HEK293 (cell line): ENCODE results near the gene MAN1B1.

ENCODE experiments used
- BCL11A ChIP-seq: fragments of 450-650 bp; formaldehyde crosslinking; IDR thresholded peaks from 2 replicates; pipeline ENCODE4 v1.5.1; 2016; ENCODE audit warnings: low read depth, missing biosample characterization, missing genetic modification characterization
- GLIS2 ChIP-seq: fragments of 450-650 bp; formaldehyde crosslinking; IDR thresholded peaks from 2 replicates; pipeline ENCODE4 v1.5.1; 2016; ENCODE audit warnings: missing biosample characterization, missing genetic modification characterization
- IKZF3 ChIP-seq: fragments of 450-650 bp; IDR thresholded peaks from 2 replicates; pipeline ENCODE4 v1.5.0; 2018; ENCODE audit warnings: missing biosample characterization, mild to moderate bottlenecking, missing genetic modification characterization, moderate library complexity
- KLF10 ChIP-seq: fragments of 450-650 bp; IDR thresholded peaks from 2 replicates; pipeline ENCODE4 v1.5.1; 2018; ENCODE audit warnings: missing biosample characterization, mild to moderate bottlenecking, missing genetic modification characterization
- SETDB1 ChIP-seq: IDR thresholded peaks from one replicate; pipeline ENCODE4 v1.6.1; 2017; ENCODE audit warnings: mild to moderate bottlenecking, low read length, moderate library complexity, mixed read lengths; ENCODE audit not compliant: insufficient read length
- YY2 ChIP-seq: fragments of 450-650 bp; formaldehyde crosslinking; IDR thresholded peaks from 2 replicates; pipeline ENCODE4 v1.5.1; 2016; ENCODE audit warnings: missing biosample characterization, missing genetic modification characterization
- ZBTB20 ChIP-seq: fragments of 450-650 bp; formaldehyde crosslinking; IDR thresholded peaks from 2 replicates; pipeline ENCODE4 v1.5.1; 2016; ENCODE audit warnings: missing biosample characterization, missing genetic modification characterization
- ZFP3 ChIP-seq: fragments of 450-650 bp; formaldehyde crosslinking; IDR thresholded peaks from 2 replicates; pipeline ENCODE4 v1.5.1; 2016; ENCODE audit warnings: low read depth, missing biosample characterization, missing genetic modification characterization
- ZNF10 ChIP-seq: fragments of 450-650 bp; formaldehyde crosslinking; IDR thresholded peaks from 2 replicates; pipeline ENCODE4 v1.5.1; 2017; ENCODE audit warnings: missing biosample characterization, missing genetic modification characterization
- ZNF133 ChIP-seq: fragments of 450-650 bp; formaldehyde crosslinking; IDR thresholded peaks from 2 replicates; pipeline ENCODE4 v1.5.1; 2016; ENCODE audit warnings: missing biosample characterization, missing genetic modification characterization
- ZNF23 ChIP-seq: fragments of 450-650 bp; formaldehyde crosslinking; IDR thresholded peaks from 2 replicates; pipeline ENCODE4 v1.5.1; 2016; ENCODE audit warnings: missing biosample characterization, missing genetic modification characterization, borderline replicate concordance
- ZNF302 ChIP-seq: fragments of 450-650 bp; formaldehyde crosslinking; IDR thresholded peaks from 2 replicates; pipeline ENCODE4 v1.5.1; 2016; ENCODE audit warnings: missing biosample characterization, missing genetic modification characterization, low read depth
- ZNF311 ChIP-seq: fragments of 450-650 bp; formaldehyde crosslinking; IDR thresholded peaks from 2 replicates; pipeline ENCODE4 v1.5.1; 2017; ENCODE audit warnings: missing biosample characterization, missing genetic modification characterization, borderline replicate concordance
- ZNF560 ChIP-seq: fragments of 450-650 bp; formaldehyde crosslinking; IDR thresholded peaks from 2 replicates; pipeline ENCODE4 v1.5.1; 2017; ENCODE audit warnings: missing biosample characterization, missing genetic modification characterization, borderline replicate concordance
- ZNF623 ChIP-seq: fragments of 450-650 bp; formaldehyde crosslinking; IDR thresholded peaks from 2 replicates; pipeline ENCODE4 v1.5.1; 2016; ENCODE audit warnings: missing biosample characterization, missing genetic modification characterization
- ZNF658 ChIP-seq: fragments of 450-650 bp; formaldehyde crosslinking; IDR thresholded peaks from 2 replicates; pipeline ENCODE4; 2016; ENCODE audit warnings: missing biosample characterization, missing genetic modification characterization
- ZNF76 ChIP-seq: fragments of 450-650 bp; formaldehyde crosslinking; IDR thresholded peaks from 2 replicates; pipeline ENCODE4; 2016; ENCODE audit warnings: low read depth, missing biosample characterization, missing genetic modification characterization, borderline replicate concordance
- ZNF785 ChIP-seq: fragments of 450-650 bp; formaldehyde crosslinking; IDR thresholded peaks from 2 replicates; pipeline ENCODE4 v1.5.1; 2016; ENCODE audit warnings: missing biosample characterization, missing genetic modification characterization
- ZNF792 ChIP-seq: fragments of 450-650 bp; formaldehyde crosslinking; IDR thresholded peaks from 2 replicates; pipeline ENCODE4 v1.5.1; 2016; ENCODE audit warnings: missing biosample characterization, missing genetic modification characterization
- ZNF837 ChIP-seq: fragments of 450-650 bp; formaldehyde crosslinking; IDR thresholded peaks from 2 replicates; pipeline ENCODE4 v1.5.1; 2016; ENCODE audit warnings: missing biosample characterization, missing genetic modification characterization
- TF ChIP-seq, protein P1 (sequence below): fragments of 450-650 bp; formaldehyde crosslinking; IDR thresholded peaks from 2 replicates; pipeline ENCODE4 v1.5.1; 2016; ENCODE audit warnings: missing biosample characterization, missing genetic modification characterization
- TF ChIP-seq, protein P2 (sequence below): fragments of 450-650 bp; formaldehyde crosslinking; IDR thresholded peaks from 2 replicates; pipeline ENCODE4 v1.5.1; 2016; ENCODE audit warnings: missing biosample characterization, missing genetic modification characterization
- TF ChIP-seq, protein P3 (sequence below): fragments of 450-650 bp; formaldehyde crosslinking; IDR thresholded peaks from 2 replicates; pipeline ENCODE4 v1.5.1; 2017; ENCODE audit warnings: missing biosample characterization, missing genetic modification characterization
- TF ChIP-seq, protein P4 (sequence below): fragments of 450-650 bp; formaldehyde crosslinking; IDR thresholded peaks from 2 replicates; pipeline ENCODE4 v1.5.1; 2017; ENCODE audit warnings: missing biosample characterization, mild to moderate bottlenecking, missing genetic modification characterization, moderate library complexity
- TF ChIP-seq, protein P5 (sequence below): fragments of 450-650 bp; formaldehyde crosslinking; IDR thresholded peaks from 2 replicates; pipeline ENCODE4 v1.5.1; 2017; ENCODE audit warnings: missing biosample characterization, missing genetic modification characterization
- TF ChIP-seq, protein P6 (sequence below): fragments of 450-650 bp; formaldehyde crosslinking; IDR thresholded peaks from 2 replicates; pipeline ENCODE4 v1.5.1; 2016; ENCODE audit warnings: missing biosample characterization, missing genetic modification characterization

The MAN1B1 gene

DNA sequence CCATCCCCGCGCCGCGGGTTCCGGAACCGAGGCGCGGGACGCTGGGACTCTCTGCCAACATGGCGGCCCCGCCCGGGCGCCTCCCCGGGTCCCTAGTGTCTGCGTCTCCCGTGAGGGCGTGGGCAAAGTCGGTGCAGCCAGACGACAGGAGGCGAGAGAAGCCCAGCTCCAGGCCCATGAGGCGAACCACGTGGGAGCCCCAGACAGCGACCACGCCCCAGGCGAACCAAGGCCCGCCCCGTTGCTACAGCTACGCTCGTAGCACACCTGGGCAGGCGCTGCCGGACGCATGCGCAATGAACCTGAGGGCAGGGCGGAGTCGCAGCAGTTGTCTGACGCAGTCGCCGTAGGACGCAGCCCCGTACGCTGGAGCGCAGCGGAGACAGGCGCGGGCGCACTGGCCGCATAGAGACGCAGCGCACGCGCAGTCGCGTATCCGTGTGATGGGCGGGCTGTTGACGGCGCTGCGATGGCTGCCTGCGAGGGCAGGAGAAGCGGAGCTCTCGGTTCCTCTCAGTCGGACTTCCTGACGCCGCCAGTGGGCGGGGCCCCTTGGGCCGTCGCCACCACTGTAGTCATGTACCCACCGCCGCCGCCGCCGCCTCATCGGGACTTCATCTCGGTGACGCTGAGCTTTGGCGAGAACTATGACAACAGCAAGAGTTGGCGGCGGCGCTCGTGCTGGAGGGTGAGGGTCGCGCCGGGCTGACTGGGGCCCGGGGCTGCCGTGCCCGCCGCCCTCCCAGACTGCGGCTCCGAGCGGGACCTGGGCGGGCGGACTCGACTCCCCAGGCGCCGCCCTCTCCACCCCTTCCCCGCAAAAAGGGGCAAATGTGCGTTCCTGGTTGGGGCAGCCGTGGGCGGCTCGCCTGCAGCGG is at the start of gene MAN1B1 (continued):
- no peak for TF ChIP-seq ZNF658 (tag by site-specific recombination)
- peak; percentile 74 for TF ChIP-seq ZBTB20 (tag by site-specific recombination)
- TF ChIP-seq, protein P1, sequence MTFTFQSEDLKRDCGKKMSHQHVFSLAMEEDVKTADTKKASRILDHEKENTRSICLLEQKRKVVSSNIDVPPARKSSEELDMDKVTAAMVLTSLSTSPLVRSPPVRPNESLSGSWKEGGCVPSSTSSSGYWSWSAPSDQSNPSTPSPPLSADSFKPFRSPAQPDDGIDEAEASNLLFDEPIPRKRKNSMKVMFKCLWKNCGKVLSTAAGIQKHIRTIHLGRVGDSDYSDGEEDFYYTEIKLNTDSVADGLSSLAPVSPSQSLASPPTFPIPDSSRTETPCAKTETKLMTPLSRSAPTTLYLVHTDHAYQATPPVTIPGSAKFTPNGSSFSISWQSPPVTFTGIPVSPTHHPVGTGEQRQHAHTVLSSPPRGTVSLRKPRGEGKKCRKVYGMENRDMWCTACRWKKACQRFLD (tag by site-specific recombination), result no peak
- TF ChIP-seq ZNF837 (tag by site-specific recombination), result no peak
- no peak for TF ChIP-seq ZNF302 (tag by site-specific recombination)
- TF ChIP-seq BCL11A (tag by site-specific recombination), result no peak
- TF ChIP-seq ZNF623, result no peak
- no peak for TF ChIP-seq ZFP3 (tag by site-specific recombination)
- TF ChIP-seq, protein P2, sequence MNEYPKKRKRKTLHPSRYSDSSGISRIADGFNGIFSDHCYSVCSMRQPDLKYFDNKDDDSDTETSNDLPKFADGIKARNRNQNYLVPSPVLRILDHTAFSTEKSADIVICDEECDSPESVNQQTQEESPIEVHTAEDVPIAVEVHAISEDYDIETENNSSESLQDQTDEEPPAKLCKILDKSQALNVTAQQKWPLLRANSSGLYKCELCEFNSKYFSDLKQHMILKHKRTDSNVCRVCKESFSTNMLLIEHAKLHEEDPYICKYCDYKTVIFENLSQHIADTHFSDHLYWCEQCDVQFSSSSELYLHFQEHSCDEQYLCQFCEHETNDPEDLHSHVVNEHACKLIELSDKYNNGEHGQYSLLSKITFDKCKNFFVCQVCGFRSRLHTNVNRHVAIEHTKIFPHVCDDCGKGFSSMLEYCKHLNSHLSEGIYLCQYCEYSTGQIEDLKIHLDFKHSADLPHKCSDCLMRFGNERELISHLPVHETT (tag by site-specific recombination), result no peak
- peak; percentile 89 for TF ChIP-seq GLIS2 (tag by site-specific recombination)
- TF ChIP-seq, protein P3, sequence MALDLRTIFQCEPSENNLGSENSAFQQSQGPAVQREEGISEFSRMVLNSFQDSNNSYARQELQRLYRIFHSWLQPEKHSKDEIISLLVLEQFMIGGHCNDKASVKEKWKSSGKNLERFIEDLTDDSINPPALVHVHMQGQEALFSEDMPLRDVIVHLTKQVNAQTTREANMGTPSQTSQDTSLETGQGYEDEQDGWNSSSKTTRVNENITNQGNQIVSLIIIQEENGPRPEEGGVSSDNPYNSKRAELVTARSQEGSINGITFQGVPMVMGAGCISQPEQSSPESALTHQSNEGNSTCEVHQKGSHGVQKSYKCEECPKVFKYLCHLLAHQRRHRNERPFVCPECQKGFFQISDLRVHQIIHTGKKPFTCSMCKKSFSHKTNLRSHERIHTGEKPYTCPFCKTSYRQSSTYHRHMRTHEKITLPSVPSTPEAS, result no peak
- TF ChIP-seq ZNF792, result no peak
- no peak for TF ChIP-seq ZNF311 (tag by site-specific recombination)
- TF ChIP-seq SETDB1, result no peak
- TF ChIP-seq ZNF133 (tag by site-specific recombination), result no peak
- peak; percentile 58; the same call in 1 of the 2 replicates for TF ChIP-seq KLF10 (tag by site-specific recombination)
- peak; percentile 82 for TF ChIP-seq YY2 (tag by site-specific recombination)
- TF ChIP-seq ZNF23, result no peak
- TF ChIP-seq ZNF785 (tag by site-specific recombination), result no peak
- no peak for TF ChIP-seq IKZF3 (tag by site-specific recombination)
- TF ChIP-seq ZNF560 (tag by site-specific recombination), result no peak
- TF ChIP-seq, protein P4, sequence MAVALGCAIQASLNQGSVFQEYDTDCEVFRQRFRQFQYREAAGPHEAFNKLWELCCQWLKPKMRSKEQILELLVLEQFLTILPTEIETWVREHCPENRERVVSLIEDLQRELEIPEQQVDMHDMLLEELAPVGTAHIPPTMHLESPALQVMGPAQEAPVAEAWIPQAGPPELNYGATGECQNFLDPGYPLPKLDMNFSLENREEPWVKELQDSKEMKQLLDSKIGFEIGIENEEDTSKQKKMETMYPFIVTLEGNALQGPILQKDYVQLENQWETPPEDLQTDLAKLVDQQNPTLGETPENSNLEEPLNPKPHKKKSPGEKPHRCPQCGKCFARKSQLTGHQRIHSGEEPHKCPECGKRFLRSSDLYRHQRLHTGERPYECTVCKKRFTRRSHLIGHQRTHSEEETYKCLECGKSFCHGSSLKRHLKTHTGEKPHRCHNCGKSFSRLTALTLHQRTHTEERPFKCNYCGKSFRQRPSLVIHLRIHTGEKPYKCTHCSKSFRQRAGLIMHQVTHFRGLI (tag by site-specific recombination), result peak; percentile 27
- TF ChIP-seq ZNF76, result peak; percentile 34; the same call in 1 of the 2 replicates
- TF ChIP-seq ZNF10 (tag by site-specific recombination), result peak; percentile 23; the same call in 1 of the 2 replicates
- TF ChIP-seq, protein P5, sequence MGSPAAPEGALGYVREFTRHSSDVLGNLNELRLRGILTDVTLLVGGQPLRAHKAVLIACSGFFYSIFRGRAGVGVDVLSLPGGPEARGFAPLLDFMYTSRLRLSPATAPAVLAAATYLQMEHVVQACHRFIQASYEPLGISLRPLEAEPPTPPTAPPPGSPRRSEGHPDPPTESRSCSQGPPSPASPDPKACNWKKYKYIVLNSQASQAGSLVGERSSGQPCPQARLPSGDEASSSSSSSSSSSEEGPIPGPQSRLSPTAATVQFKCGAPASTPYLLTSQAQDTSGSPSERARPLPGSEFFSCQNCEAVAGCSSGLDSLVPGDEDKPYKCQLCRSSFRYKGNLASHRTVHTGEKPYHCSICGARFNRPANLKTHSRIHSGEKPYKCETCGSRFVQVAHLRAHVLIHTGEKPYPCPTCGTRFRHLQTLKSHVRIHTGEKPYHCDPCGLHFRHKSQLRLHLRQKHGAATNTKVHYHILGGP (tag by site-specific recombination), result no peak
- TF ChIP-seq, protein P6, sequence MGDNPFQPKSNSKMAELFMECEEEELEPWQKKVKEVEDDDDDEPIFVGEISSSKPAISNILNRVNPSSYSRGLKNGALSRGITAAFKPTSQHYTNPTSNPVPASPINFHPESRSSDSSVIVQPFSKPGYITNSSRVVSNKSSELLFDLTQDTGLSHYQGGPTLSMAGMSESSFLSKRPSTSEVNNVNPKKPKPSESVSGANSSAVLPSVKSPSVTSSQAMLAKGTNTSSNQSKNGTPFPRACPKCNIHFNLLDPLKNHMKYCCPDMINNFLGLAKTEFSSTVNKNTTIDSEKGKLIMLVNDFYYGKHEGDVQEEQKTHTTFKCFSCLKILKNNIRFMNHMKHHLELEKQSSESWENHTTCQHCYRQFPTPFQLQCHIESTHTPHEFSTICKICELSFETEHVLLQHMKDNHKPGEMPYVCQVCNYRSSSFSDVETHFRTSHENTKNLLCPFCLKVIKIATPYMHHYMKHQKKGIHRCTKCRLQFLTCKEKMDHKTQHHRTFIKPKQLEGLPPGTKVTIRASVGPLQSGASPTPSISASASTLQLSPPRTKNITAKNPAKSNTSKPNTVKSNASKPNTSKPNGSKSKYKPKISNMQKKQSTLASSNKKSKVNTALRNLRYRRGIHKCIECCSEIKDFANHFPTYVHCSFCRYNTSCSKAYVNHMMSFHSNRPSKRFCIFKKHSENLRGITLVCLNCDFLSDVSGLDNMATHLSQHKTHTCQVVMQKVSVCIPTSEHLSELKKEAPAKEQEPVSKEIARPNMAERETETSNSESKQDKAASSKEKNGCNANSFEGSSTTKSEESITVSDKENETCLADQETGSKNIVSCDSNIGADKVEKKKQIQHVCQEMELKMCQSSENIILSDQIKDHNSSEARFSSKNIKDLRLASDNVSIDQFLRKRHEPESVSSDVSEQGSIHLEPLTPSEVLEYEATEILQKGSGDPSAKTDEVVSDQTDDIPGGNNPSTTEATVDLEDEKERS (tag by site-specific recombination), result no peak
